Eye (tissue), 1 donor: ENCODE data around the gene FUCA2.
"Not testable (repeated sequence)": the region's sequence is repeated elsewhere in the genome, so short reads cannot be mapped to it uniquely, and the experiment has no call there.

Source experiments
- DNase-seq: peaks from one replicate; pipeline ENCODE4 v3.0.0-alpha.2; 2015

FUCA2 gene

GRCh38 chr6:143490775-143491174, 20.7 kb downstream of the FUCA2 start:
- DNase-seq: no peak

GRCh38 chr6:143490244-143490643, 21.3 kb downstream of the FUCA2 start:
- no peak for DNase-seq

GRCh38 chr6:143486752-143487151, 24.8 kb downstream of the FUCA2 start:
- no peak for DNase-seq

GRCh38 chr6:143485967-143486366, 25.6 kb downstream of the FUCA2 start:
- no peak for DNase-seq

GRCh38 chr6:143482593-143482992, 28.9 kb downstream of the FUCA2 start:
- no peak for DNase-seq

GRCh38 chr6:143478479-143479062, 32.9 kb downstream of the FUCA2 start:
- DNase-seq: no peak

- DNase-seq: no peak
These were observed 35.0 kb downstream of the FUCA2 start for GRCh38 chr6:143476545-143476944.

- DNase-seq: no peak
These were observed 39.7 kb downstream of the FUCA2 start for GRCh38 chr6:143471822-143472221.

GRCh38 chr6:143468823-143469222, 42.7 kb downstream of the FUCA2 start:
- DNase-seq: not testable (repeated sequence)

- DNase-seq: no peak
These were observed 43.5 kb downstream of the FUCA2 start for GRCh38 chr6:143468026-143468425.

GRCh38 chr6:143465546-143465945, 46.0 kb downstream of the FUCA2 start:
- no peak for DNase-seq

GRCh38 chr6:143457563-143458359, 53.8 kb downstream of the FUCA2 start:
- no peak for DNase-seq

- no peak for DNase-seq
These were observed 60.0 kb downstream of the FUCA2 start for GRCh38 chr6:143451531-143451930.

- DNase-seq: peak; percentile 96
These were observed 60.8 kb downstream of the FUCA2 start, which contains the start of the genes ADAT2 and PEX3 for GRCh38 chr6:143450453-143451371. Gene ADAT2 (minus strand): TSS chr6:143450695. CDS start chr6:143450658, 37 bp downstream. Gene PEX3 (plus strand): TSS chr6:143450805. CDS start chr6:143451043, 238 bp downstream.

- DNase-seq: no peak
These were observed 61.6 kb downstream of the FUCA2 start for GRCh38 chr6:143449714-143450452.

- no peak for DNase-seq
These were observed 62.3 kb downstream of the FUCA2 start for GRCh38 chr6:143449082-143449713.

GRCh38 chr6:143447865-143448264, 63.7 kb downstream of the FUCA2 start:
- DNase-seq: not testable (repeated sequence)
